Measurements from ENCODE around the gene SART1.

The SART1 gene

DNA sequence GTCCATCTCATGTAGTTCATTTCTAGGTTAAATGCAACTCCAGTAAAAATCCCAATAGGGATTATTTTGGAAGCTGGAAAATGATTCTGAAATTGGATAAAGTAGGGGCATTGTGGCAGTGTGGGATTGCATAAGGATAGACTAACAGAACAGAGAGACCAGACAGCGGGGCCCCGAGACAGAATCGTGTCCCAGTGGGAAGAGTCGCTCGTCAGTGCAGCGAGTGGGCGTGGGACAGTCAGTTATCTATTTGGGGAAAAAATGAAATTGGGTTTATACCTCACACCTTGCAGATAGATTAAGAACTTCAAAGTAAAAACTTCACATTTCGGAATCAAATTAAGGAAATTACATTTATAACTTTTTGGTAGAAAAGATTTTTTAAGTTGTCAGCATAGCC is 10.6 kb downstream of the SART1 start:
- no peak for TF ChIP-seq CTCF (IDR thresholded peaks at IDR 0.05; ENCODE audit: insufficient read depth, low read length, poor library complexity, severe bottlenecking)
- no peak overlapping the region for H3K4me3 ChIP-seq (replicated peaks; ENCODE audit: low read depth, low read length)
- H3K36me3 ChIP-seq (ENCODE audit: control insufficient read depth, insufficient read depth, low read length) = peaks cover 21% of the 10 kb centered on the region
- no peak for DNase-seq (ENCODE audit: extremely low read depth, insufficient read length)
- H3K27me3 ChIP-seq (replicated peaks; ENCODE audit: control insufficient read depth, insufficient read depth, low read length) = no peaks in the 10 kb centered on the region

DNA sequence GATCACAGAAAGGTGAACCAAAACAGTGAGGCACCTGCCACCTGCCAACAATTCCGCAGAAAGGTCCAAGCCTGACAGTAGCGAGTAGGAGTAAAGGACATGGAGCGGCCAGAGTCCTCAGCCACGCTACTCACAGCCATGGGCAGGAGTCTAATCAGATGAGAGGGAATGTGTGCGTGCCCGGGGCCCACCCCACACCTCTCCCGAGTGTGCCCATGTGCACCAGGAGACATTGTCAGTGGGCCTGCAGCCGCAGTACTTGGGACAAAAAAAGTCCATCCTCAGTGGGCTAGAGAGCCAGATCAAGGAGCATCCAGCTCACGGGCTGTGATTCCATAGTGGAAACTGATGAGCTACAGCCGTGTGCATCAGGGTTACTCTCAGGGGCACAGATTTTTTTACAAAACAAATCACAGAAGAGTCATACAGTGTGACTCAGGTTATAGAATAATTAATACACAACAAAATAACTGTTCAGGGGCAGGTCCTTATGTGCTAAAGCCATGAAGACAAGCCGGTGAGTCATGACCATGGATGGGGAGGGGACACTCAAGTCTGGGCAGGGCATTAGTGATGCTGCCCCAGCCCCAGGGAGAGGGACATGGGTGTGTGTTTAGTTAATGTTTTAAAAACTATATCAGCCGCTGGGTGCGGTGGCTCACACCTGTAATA is 12.0 kb downstream of the SART1 start:
- no peak for DNase-seq (ENCODE audit: extremely low read depth, insufficient read length)
- no peak for TF ChIP-seq CTCF (IDR thresholded peaks at IDR 0.05; ENCODE audit: insufficient read depth, low read length, poor library complexity, severe bottlenecking)
- Histone ChIP-seq H3K36me3 (ENCODE audit: control insufficient read depth, insufficient read depth, low read length) (peaks cover 24% of the 10 kb centered on the region), H3K27me3 (replicated peaks; ENCODE audit: control insufficient read depth, insufficient read depth, low read length) (no peaks in the 10 kb centered on the region), H3K4me3 (replicated peaks; ENCODE audit: low read depth, low read length) (no peak overlapping the region)

DNA sequence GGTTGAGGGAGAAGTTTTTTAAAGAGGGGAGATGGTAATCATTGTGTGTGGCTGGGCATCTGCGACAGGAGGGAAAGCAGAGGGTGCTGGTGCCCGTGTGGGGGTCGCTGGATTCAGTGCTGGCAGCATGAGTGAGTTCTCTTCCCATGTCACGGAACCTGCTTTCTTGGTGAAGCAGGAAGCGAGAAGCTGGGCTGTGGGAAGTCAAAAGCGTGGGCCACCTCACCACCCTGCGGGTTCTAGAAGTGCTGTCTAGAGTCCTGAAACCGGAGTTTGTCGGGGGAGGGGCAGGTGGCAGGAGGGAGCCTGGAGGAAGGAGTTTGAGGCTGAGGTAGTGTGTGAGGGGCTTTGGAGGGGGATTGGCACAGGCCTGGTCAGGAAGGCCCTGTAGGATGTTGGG is 14.2 kb downstream of the SART1 start:
- DNase-seq (ENCODE audit: extremely low read depth, insufficient read length) = no peak
- TF ChIP-seq CTCF (IDR thresholded peaks at IDR 0.05; ENCODE audit: insufficient read depth, low read length, poor library complexity, severe bottlenecking) = no peak
- Histone ChIP-seq H3K36me3 (ENCODE audit: control insufficient read depth, insufficient read depth, low read length) (peaks cover 26% of the 10 kb centered on the region), H3K27me3 (replicated peaks; ENCODE audit: control insufficient read depth, insufficient read depth, low read length) (no peaks in the 10 kb centered on the region), H3K4me3 (replicated peaks; ENCODE audit: low read depth, low read length) (no peak overlapping the region)

DNA sequence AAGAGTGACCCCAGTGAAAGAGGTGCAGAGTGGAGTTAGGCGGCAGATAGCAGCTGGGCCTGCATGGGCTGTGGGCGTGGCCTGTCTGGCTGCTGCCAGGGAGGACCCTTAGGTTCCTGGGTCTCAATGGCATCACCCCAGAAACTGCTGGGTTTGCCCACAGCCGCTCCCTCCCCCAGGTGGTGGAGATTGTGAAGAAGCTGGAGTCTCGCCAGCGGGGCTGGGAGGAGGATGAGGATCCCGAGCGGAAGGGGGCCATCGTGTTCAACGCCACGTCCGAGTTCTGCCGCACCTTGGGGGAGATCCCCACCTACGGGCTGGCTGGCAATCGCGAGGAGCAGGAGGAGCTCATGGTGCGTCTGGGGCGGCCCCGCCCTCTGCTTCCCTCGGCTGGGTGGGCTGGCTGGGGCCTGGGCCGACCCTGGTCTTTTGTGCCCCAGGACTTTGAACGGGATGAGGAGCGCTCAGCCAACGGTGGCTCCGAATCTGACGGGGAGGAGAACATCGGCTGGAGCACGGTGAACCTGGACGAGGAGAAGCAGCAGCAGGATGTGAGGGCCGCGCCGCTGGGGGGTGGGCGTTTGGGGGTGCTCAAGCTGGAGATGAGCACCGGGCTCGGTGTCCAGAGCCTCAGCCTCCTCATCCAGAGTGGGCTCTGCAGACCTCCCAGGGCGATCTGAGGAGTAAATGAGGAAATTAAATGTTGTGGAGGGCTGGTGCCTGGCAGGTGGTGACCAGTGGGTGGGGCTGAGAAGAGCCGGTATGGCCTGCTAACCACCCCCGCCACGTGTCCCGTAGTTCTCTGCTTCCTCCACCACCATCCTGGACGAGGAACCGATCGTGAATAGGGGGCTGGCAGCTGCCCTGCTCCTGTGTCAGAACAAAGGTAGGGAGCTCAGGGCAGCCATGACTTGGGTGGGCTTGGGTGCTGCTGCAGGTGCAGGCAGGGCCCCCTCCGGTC is 15.0 kb downstream of the SART1 start:
- no peaks in the 10 kb centered on the region for H3K27me3 ChIP-seq (replicated peaks; ENCODE audit: control insufficient read depth, insufficient read depth, low read length)
- peaks cover 26% of the 10 kb centered on the region for H3K36me3 ChIP-seq (ENCODE audit: control insufficient read depth, insufficient read depth, low read length)
- DNase-seq (ENCODE audit: extremely low read depth, insufficient read length) = no peak
- TF ChIP-seq CTCF (IDR thresholded peaks at IDR 0.05; ENCODE audit: insufficient read depth, low read length, poor library complexity, severe bottlenecking) = no peak
- no peak overlapping the region for H3K4me3 ChIP-seq (replicated peaks; ENCODE audit: low read depth, low read length)

DNA sequence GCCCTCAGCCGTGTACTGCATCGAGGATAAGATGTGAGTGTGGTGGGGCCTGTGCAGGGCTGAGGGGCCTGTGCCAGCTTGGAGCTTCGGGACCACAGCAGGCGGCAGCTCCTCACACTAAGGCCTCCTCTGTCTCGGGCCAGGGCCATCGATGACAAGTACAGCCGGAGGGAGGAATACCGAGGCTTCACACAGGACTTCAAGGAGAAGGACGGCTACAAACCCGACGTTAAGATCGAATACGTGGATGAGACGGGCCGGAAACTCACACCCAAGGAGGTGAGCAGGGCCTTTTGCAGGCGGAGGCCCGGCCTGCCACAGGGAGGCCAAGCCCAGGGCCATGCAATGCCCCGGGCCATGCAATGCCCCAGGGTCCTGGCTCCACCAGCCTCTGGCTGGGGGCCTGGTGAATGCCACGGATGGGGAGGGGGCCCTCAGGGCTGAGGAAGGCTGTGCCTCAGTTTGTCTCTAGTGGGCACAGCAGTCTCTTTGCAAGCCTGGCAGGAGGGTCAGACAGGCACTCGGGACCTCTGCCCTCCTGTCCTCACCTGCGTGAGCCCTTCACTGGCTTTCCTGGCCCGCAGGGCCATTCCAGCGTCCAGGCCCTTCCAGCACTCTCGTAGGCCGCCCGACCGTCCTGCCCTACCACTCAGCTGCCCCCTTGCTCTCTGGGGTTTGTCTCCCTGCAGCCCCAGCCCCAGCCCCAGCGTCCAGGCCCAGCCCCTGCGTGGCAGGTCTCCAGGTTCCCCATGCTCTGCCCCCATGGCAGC is 16.3 kb downstream of the SART1 start:
- H3K4me3 ChIP-seq (replicated peaks; ENCODE audit: low read depth, low read length) = no peak overlapping the region
- H3K36me3 ChIP-seq (ENCODE audit: control insufficient read depth, insufficient read depth, low read length) = peaks cover 23% of the 10 kb centered on the region
- no peak for DNase-seq (ENCODE audit: extremely low read depth, insufficient read length)
- TF ChIP-seq CTCF (IDR thresholded peaks at IDR 0.05; ENCODE audit: insufficient read depth, low read length, poor library complexity, severe bottlenecking) = no peak
- no peaks in the 10 kb centered on the region for H3K27me3 ChIP-seq (replicated peaks; ENCODE audit: control insufficient read depth, insufficient read depth, low read length)

Measured in GM06990 (cell line).